K562 (cell line): ENCODE results near the gene CSF1R. TPM values are rescaled to one million over a fixed set of nuclear protein-coding genes. Genes with fewer than 3 reads are reported as not detected.

Source experiments
- ATAC-seq: fragments of 200-7000 bp; cut with Tn5 transposase; 3 replicates; pipeline ENCODE4 v1.9.1; 2020; ENCODE audit warnings: moderate library complexity
- BruUV-seq: library from RNA; stranded (reverse); fragments of 400-500 nt; replicated peaks from 2 replicates; lab custom pipeline; 2021; lab: Mats Ljungman, UMichigan
- CTCF ChIA-PET: fragments of 300-600 bp; formaldehyde crosslinking; extraction: SDS; loops from one replicate; lab custom pipeline; 2021; ENCODE audit warnings: low intra/inter-chr PET ratio; lab: Yijun Ruan, JAX
- POLR2A ChIA-PET: fragments of 300-600, 350-650 bp; sonication (Branson Sonifier 250); formaldehyde crosslinking; extraction: SDS; loops from one replicate; lab custom pipeline; 2021; ENCODE audit warnings: antibody characterized with exemption, inconsistent platforms; lab: Yijun Ruan, JAX
- DNase-seq, 4 experiments: peaks; one replicate each; pipeline versions ENCODE4 v3.0.0 to v3.0.0-alpha.2; 2011 to 2018; ENCODE audit warnings: low spot score in 3 of 4, mixed read lengths in 3 of 4; ENCODE audit errors: extremely low read depth in 1 of 4
- FAIRE-seq: peaks from 2 replicates; lab custom pipeline; 2011; peaks lifted over from hg19 to GRCh38; lab: Jason Lieb, UNC
- H2AFZ ChIP-seq: 2 replicates; pipeline ENCODE4 v1.6.0; 2011; ENCODE audit warnings: low read depth, low read length, control low read depth, inconsistent platforms
- H3K27ac ChIP-seq: fragments of 200-600 bp; 3 replicates; pipeline ENCODE4 v1.8.0; 2011; ENCODE audit warnings: low read depth, mild to moderate bottlenecking, control low read depth, inconsistent platforms, low read length, moderate library complexity, mixed read lengths; ENCODE audit errors: extremely low read depth
- H3K27me3 ChIP-seq, 2 experiments: fragments of 300-600 bp in 1 of 2; 2 replicates in 1 of 2; 3 replicates in 1 of 2; pipeline versions ENCODE4 v1.6.0 to v1.8.0; 2011; ENCODE audit warnings: inconsistent platforms in 2 of 2, low read length in 2 of 2, mild to moderate bottlenecking in 1 of 2, mixed read lengths in 1 of 2, moderate library complexity in 1 of 2; ENCODE audit not compliant: control insufficient read depth in 2 of 2, insufficient read depth in 2 of 2
- H3K36me3 ChIP-seq: fragments of 300-600 bp; 3 replicates; pipeline ENCODE4 v1.8.0; 2011; ENCODE audit warnings: mild to moderate bottlenecking, low read length, inconsistent platforms; ENCODE audit not compliant: control insufficient read depth, insufficient read depth
- H3K4me1 ChIP-seq, 2 experiments: fragments of 200-600 bp in 1 of 2; replicated peaks in 1 of 2; 2 replicates in 1 of 2; 3 replicates in 1 of 2; pipeline versions ENCODE4 v1.5.1 to v1.8.0; 2011; ENCODE audit warnings: inconsistent platforms in 2 of 2, low read length in 2 of 2, mild to moderate bottlenecking in 1 of 2, mixed read lengths in 1 of 2, moderate library complexity in 1 of 2; ENCODE audit not compliant: control insufficient read depth in 2 of 2, insufficient read depth in 2 of 2
- H3K4me2 ChIP-seq: 2 replicates; pipeline ENCODE4 v1.6.1; 2011; ENCODE audit warnings: low read length, control low read depth, inconsistent platforms, mixed read lengths; ENCODE audit not compliant: insufficient read depth
- H3K4me3 ChIP-seq: fragments of 200-600 bp; sonication (generic), shearing (Covaris generic); 2 replicates; pipeline ENCODE4 v1.5.1; 2016; ENCODE audit warnings: control low read depth, inconsistent platforms
- H3K79me2 ChIP-seq: fragments of 200-600 bp; 3 replicates; pipeline ENCODE4 v1.8.0; 2011; ENCODE audit warnings: low read length, inconsistent platforms; ENCODE audit not compliant: control insufficient read depth, insufficient read depth
- H3K9ac ChIP-seq, 2 experiments: 2 replicates each; pipeline versions ENCODE4 v1.6.0 to v1.6.1; 2011; ENCODE audit warnings: low read depth in 2 of 2, low read length in 2 of 2, control low read depth in 1 of 2, inconsistent platforms in 1 of 2, mild to moderate bottlenecking in 1 of 2, mixed read lengths in 1 of 2; ENCODE audit not compliant: insufficient read depth in 1 of 2
- H3K9me1 ChIP-seq: one replicate; pipeline ENCODE4 v1.6.0; 2011; ENCODE audit warnings: inconsistent platforms, mild to moderate bottlenecking, low read length, moderate library complexity; ENCODE audit not compliant: control insufficient read depth, insufficient read depth
- H3K9me3 ChIP-seq: replicated peaks from 2 replicates; pipeline ENCODE4 v1.5.1; 2011; ENCODE audit warnings: low read depth, low read length, inconsistent platforms; ENCODE audit not compliant: control insufficient read depth, insufficient read depth
- H4K20me1 ChIP-seq: replicated peaks from 2 replicates; pipeline ENCODE4 v1.6.1; 2011; ENCODE audit warnings: low read length, inconsistent platforms, mixed read lengths; ENCODE audit not compliant: control insufficient read depth, insufficient read depth
- ARID3B ChIP-seq: fragments of 250-450 bp; sonication (Bioruptor Pico); IDR thresholded peaks from 2 replicates; pipeline ENCODE4 v1.4.0; 2020; ENCODE audit warnings: borderline replicate concordance
- CHD4 ChIP-seq: fragments of 200-600 bp; sonication (generic); IDR thresholded peaks from 3 replicates; pipeline ENCODE4 v1.6.1; 2012; ENCODE audit warnings: low read depth, mild to moderate bottlenecking, mixed read lengths, low read length, inconsistent platforms; ENCODE audit not compliant: insufficient read depth, insufficient replicate concordance, poor library complexity, severe bottlenecking
- KLF10 ChIP-seq: fragments of 250-450 bp; sonication (Bioruptor Pico); IDR thresholded peaks from 2 replicates; pipeline ENCODE4 v1.6.1; 2021; ENCODE audit warnings: matching md5 sums
- MLX ChIP-seq, 2 experiments: fragments of 450-650 bp in 1 of 2; sonication (generic) in 1 of 2; formaldehyde crosslinking; conservative IDR thresholded peaks; 2 replicates each; pipeline versions ENCODE4 v1.4.0 to v1.8.1; 2020 to 2022; ENCODE audit warnings: mild to moderate bottlenecking in 1 of 2, missing genetic modification reagents in 1 of 2
- NFATC3 ChIP-seq: fragments of 450-650 bp; IDR thresholded peaks from 2 replicates; pipeline ENCODE4 v1.6.1; 2017; ENCODE audit warnings: mild to moderate bottlenecking
- PHF20 ChIP-seq: fragments of 450-650 bp; IDR thresholded peaks from 2 replicates; pipeline ENCODE4 v1.6.1; 2018; ENCODE audit not compliant: partially characterized antibody
- PREB ChIP-seq: sonication (generic); formaldehyde crosslinking; IDR thresholded peaks from 2 replicates; pipeline ENCODE4 v1.8.1; 2023; ENCODE audit warnings: mild to moderate bottlenecking, missing genetic modification reagents
- RNF219 ChIP-seq: fragments of 250-450 bp; sonication (Bioruptor Pico); IDR thresholded peaks from 2 replicates; pipeline ENCODE4 v1.5.0; 2022; ENCODE audit warnings: mild to moderate bottlenecking
- SP2 ChIP-seq: IDR thresholded peaks from 2 replicates; pipeline ENCODE4 v1.6.1; 2011; ENCODE audit warnings: mild to moderate bottlenecking, low read depth, low read length, moderate library complexity; ENCODE audit not compliant: poor library complexity, severe bottlenecking; ENCODE audit errors: extremely low read depth
- SRF ChIP-seq, 2 experiments: fragments of 250-450, 450-650 bp in 1 of 2; sonication (Bioruptor Pico) in 1 of 2; sonication (generic) in 1 of 2; formaldehyde crosslinking; IDR thresholded peaks; 2 replicates each; pipeline versions ENCODE4 v1.5.0 to v1.5.1; 2020 to 2022; ENCODE audit warnings: mild to moderate bottlenecking in 1 of 2, missing genetic modification reagents in 1 of 2
- ZMIZ1 ChIP-seq, 2 experiments: fragments of 150-350 bp in 1 of 2; IDR thresholded peaks; 2 replicates each; pipeline ENCODE4 v1.6.1; 2012 to 2016; ENCODE audit warnings: low read depth in 2 of 2, low read length in 2 of 2, mild to moderate bottlenecking in 1 of 2, moderate library complexity in 1 of 2
- WGBS: fragments of 100-300 bp; shearing (Covaris generic); methylation state at CpG from one replicate; pipeline ENCODE4 v1.1.6; 2016; ENCODE audit warnings: low coverage, mixed read lengths; ENCODE audit not compliant: insufficient coverage; ENCODE audit errors: missing lambda C conversion rate; 5-methylcytosine and 5-hydroxymethylcytosine counted together
- in situ Hi-C: fragments of 300-500 bp; cut with MboI; formaldehyde crosslinking; loops from 4 replicates; pipeline ENCODE4 v1.15.0; 2018; ENCODE audit warnings: inconsistent platforms, mixed read lengths
- intact Hi-C: fragments of 100-400 bp; cut with micrococcal nuclease; formaldehyde crosslinking; loops from 2 replicates; pipeline ENCODE4 v1.14.2; 2022
- polyA plus RNA-seq, 8 experiments: library from polyadenylated mRNA; depleted of rRNA in 4 of 8; stranded (reverse) in 5 of 8; unstranded in 3 of 8; fragments of >200 nt; fragmentation: Nextera tagmentation in 2 of 8; fragmentation: Illumina TruSeq in 1 of 8; extraction: Ambion mirVana in 2 of 8; extraction: Trizol in 1 of 8; gene quantifications; 2 replicates each; pipeline versions ENCODE4 v1.2.1 to v1.2.3, GENCODE V29; 2011 to 2014; ENCODE audit warnings: inconsistent platforms in 1 of 8, missing spikeins in 1 of 8
- total RNA-seq, 7 experiments: library from RNA; depleted of rRNA in 6 of 7; stranded (reverse); fragments of >200 nt in 6 of 7; fragmentation: Illumina TruSeq in 2 of 7; extraction: Trizol in 2 of 7; gene quantifications; 2 replicates each; pipeline versions ENCODE4 v1.2.1 to v1.2.3, GENCODE V29; 2011 to 2021; ENCODE audit warnings: low replicate concordance in 1 of 7

CSF1R gene
- total and polyA plus RNA-seq, 9 of the 15 experiments (the other 6 are each of a cell fraction or from before 2014, with no cell fraction given): 0.03 to 0.64 (median 0.20) TPM; not detected in 6

GRCh38 chr5:150082374-150082773 is 4.0 kb downstream of the CSF1R start:
- intact Hi-C loops: no loop called here
- Histone ChIP-seq H2AFZ (no peak overlapping the region), H3K79me2 (no peaks in the 10 kb centered on the region), H3K9ac (no peak overlapping the region), H3K27ac (no peak overlapping the region), H3K27me3 (peaks cover 39 to 83% of the 10 kb centered on the region in 2 experiments), H3K4me2 (no peak overlapping the region), H3K9me3 (no peaks in the 10 kb centered on the region), H3K4me3 (no peak overlapping the region), H3K4me1 (peaks cover 0 to 7% of the 10 kb centered on the region in 2 experiments; a peak in 1 of 5 replicates), H3K36me3 (no peaks in the 10 kb centered on the region), H4K20me1 (peaks cover 12% of the 10 kb centered on the region; the same call in 1 of the 2 replicates), H3K9me1 (no peaks in the 10 kb centered on the region)
- ATAC-seq: no peak
- POLR2A ChIA-PET: no interaction called here
- CTCF ChIA-PET: no interaction called here
- 2% methylated on average over 3 of the region's 3 CpGs for WGBS
- in situ Hi-C loops: no loop called here
- TF ChIP-seq CHD4 (no peak), MLX (CRISPR knock-in tag; conservative IDR thresholded peaks at IDR 0.05) (no peak), NFATC3 (no peak), ARID3B (CRISPR knock-in tag) (no peak), PHF20 (no peak), ZMIZ1 (IDR thresholded peaks at IDR 0.05; ENCODE audit: low read depth in 2 of 2, low read length in 2 of 2) (no peak), RNF219 (no peak), KLF10 (CRISPR knock-in tag) (no peak), SP2 (no peak), SRF (CRISPR knock-in tag; IDR thresholded peaks at IDR 0.05) (no peak), PREB (CRISPR knock-in tag) (no peak)
- DNase-seq: no peak
- no peak for FAIRE-seq
- BruUV-seq: no TSS peak
